NCI-H146 (cell line): Measurements from ENCODE around the gene RANBP10.
"Not testable (repeated sequence)": the region's sequence is repeated elsewhere in the genome, so short reads cannot be mapped to it uniquely, and the experiment has no call there.

Source experiments
- DNase-seq: peaks from one replicate; lab custom pipeline; 2025; lab: John Stamatoyannopoulos, UW

Gene RANBP10

GRCh38 chr16:67713647-67714273 is 92.6 kb downstream of the RANBP10 start:
- DNase-seq, result no peak

DNA sequence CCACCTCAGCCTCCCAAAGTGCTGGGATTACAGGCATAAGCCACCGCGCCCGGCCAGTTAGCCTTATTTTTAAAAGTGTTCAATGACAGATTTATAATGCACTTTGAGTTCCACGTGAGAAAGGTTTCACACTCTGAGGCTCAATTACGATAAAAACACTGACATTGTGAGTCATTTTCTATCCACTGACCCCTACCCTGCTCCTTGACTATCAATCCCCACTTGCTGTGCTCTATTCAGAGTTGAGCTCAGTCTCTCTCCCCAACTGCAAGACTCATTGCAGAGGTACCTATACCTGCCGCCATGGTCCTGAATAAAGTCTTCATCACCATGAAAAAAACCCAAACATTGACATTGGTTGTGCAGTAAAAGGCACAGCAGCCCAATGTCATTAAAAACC is 95.8 kb downstream of the RANBP10 start:
- no peak for DNase-seq

GRCh38 chr16:67709050-67709449 is 97.3 kb downstream of the RANBP10 start:
- no peak for DNase-seq

DNA sequence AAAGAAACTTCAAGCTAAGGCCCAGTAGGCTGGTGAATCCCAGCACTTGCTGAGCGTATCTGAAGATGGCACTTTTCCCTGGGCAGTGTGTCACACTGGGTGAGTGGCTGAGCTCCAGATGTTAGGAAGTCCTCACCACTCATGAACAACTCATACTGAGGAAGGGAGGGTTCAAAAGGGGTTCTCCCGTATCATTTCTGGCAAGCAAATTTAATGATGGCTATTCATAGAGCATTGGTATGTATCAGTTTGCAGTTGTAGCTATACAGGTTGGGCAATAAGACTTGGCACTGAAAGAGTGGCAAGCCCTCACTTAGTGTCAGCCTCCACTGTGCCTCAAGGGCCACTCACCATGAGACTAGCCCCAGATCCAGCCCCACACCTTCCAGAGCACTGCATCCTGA is 98.0 kb downstream of the RANBP10 start:
- DNase-seq, result no peak

DNA sequence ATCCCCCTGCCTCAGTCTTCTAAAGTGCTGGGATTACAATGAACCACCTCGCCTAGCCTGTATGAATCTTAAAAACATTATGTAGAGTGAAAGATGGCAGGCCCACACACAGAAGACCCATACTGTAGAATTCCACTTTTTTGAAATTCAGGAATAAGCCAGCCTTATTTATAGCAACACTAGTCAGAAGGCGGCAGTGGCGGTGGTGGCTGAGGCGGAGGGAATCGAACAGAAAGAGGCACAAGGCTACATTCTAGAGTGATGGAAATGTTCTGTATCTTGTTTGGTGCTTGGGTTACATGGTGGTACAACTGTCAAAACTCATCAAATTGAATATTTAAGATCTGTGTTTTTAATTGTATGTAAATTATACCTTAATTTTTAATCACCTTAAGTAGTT is 98.6 kb downstream of the RANBP10 start:
- DNase-seq, result no peak

- DNase-seq, result no peak
These were observed 99.2 kb downstream of the RANBP10 start for GRCh38 chr16:67707210-67707609.

DNA sequence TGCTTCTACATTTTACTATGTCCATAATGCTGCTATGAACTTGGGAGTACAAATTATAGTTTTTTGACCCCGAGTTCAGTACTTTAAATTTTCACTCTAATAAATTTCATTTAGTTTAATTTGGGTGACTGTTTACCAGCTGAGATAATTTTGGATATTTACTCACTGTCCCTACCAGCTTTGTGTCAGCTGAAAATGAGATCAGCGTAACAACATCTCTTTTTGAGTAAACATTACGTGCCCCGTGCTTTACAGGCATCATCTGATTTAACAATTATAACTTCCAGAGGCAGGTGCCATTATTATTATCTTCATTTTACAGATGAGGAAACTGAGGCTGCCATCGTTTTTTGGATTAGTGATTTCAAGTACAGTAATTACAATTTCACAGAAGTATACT is 102.2 kb downstream of the RANBP10 start:
- DNase-seq, result no peak

- DNase-seq, result no peak
These were observed 102.7 kb downstream of the RANBP10 start for GRCh38 chr16:67703626-67704025.

- DNase-seq, result no peak
These were observed 104.2 kb downstream of the RANBP10 start for GRCh38 chr16:67702130-67702529.

- DNase-seq, result no peak
These were observed 104.9 kb downstream of the RANBP10 start for GRCh38 chr16:67701420-67701819.

GRCh38 chr16:67699265-67699664 is 107.1 kb downstream of the RANBP10 start:
- DNase-seq, result no peak

DNA sequence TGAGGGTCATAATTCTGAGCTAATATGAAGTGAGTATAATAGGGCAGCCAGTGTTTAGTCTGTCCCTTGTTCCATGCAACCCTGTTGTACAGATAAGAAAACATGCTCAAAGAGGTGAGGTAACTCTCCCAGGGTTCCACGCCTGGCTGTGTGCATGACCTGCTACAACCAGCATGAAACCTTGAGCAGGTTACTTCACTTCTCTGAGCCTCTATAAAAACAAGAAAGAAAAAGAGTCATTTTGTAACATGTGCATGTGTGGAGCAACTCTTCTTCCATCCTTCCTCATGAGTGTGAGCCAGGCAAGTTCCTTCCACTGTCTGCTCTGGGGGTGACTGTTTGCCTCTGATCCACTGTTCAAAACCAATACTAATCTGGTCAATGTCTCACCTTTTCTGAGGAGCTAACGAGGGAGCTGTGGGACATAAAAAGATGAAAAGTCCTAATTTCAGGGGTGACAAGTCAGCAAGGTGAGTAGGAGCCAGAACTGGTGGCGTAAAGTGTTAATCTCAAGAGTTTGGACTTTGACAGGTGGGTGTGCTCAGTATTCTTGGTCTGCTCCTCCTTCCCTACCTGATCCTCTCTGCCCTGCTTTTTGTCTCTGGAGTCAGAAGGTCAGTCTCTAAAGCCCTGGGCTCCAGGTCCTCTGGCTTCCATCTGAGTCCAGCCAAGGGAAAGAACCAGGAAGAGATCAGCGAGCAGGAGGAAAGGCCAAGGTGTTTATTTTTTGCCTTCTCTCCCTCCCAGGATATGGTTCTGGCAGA is 108.8 kb downstream of the RANBP10 start:
- no peak for DNase-seq

- DNase-seq, result no peak
These were observed 111.7 kb downstream of the RANBP10 start for GRCh38 chr16:67694611-67695010.

GRCh38 chr16:67693517-67694285 is 112.7 kb downstream of the RANBP10 start:
- not testable (repeated sequence) for DNase-seq

- no peak for DNase-seq
These were observed 120.8 kb downstream of the RANBP10 start for GRCh38 chr16:67685388-67686112.

DNA sequence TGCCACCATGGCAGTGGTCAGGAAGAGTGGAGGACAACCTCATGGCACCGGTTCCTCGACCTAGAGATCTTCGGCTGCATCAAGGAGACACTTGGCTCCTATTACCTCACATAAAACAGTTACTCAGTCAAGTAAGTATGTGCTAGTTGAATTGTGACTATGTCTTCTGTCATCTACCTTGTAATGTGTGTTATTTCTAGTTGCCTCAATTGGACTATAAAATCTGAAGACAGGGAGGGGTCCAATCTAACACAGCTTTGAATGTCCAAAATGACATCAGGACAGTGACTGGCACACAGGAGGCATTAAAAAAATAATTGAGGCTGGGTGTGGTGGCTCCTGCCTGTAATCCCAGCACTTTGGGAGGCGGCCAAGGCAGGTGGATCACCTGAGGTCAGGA is 122.6 kb downstream of the RANBP10 start:
- no peak for DNase-seq

GRCh38 chr16:67679935-67680897 is 126.1 kb downstream of the RANBP10 start:
- DNase-seq, result no peak

- no peak for DNase-seq
These were observed 127.9 kb downstream of the RANBP10 start for GRCh38 chr16:67678354-67679023.

GRCh38 chr16:67677712-67678111 is 128.6 kb downstream of the RANBP10 start:
- no peak for DNase-seq

- DNase-seq, result no peak
These were observed 129.4 kb downstream of the RANBP10 start for GRCh38 chr16:67676939-67677338.

GRCh38 chr16:67676516-67676915 is 129.8 kb downstream of the RANBP10 start:
- no peak for DNase-seq
